Mesendoderm (in vitro differentiated cells): Measurements from ENCODE around the gene GET4.

Source experiments
- DNase-seq: peaks from one replicate; pipeline ENCODE4 v3.0.0; 2013
- H2AK5ac ChIP-seq: 2 replicates; pipeline ENCODE4 v1.6.1; 2013; ENCODE audit warnings: low read length, inconsistent platforms
- H2BK120ac ChIP-seq: 2 replicates; pipeline ENCODE4 v1.6.1; 2013; ENCODE audit warnings: low read depth, mild to moderate bottlenecking, low read length, moderate library complexity, mixed read lengths
- H2BK15ac ChIP-seq: replicated peaks from 2 replicates; pipeline ENCODE4 v1.6.1; 2013; ENCODE audit warnings: low read depth, mild to moderate bottlenecking, moderate library complexity
- H2BK5ac ChIP-seq: 2 replicates; pipeline ENCODE4 v1.6.1; 2013; ENCODE audit warnings: low read length, inconsistent platforms
- H3K18ac ChIP-seq: 2 replicates; pipeline ENCODE4 v1.6.1; 2013; ENCODE audit warnings: mild to moderate bottlenecking, low read length, mixed read lengths
- H3K23ac ChIP-seq: one replicate; pipeline ENCODE4 v1.6.1; 2013; ENCODE audit warnings: low read length
- H3K27ac ChIP-seq: 2 replicates; pipeline ENCODE4 v1.5.1; 2013; ENCODE audit warnings: low read depth, mild to moderate bottlenecking, inconsistent platforms, low read length, moderate library complexity
- H3K27me3 ChIP-seq: 2 replicates; pipeline ENCODE4 v1.6.1; 2013; ENCODE audit warnings: low read length, control low read depth, mild to moderate bottlenecking, inconsistent platforms; ENCODE audit not compliant: insufficient read depth, poor library complexity
- H3K36me3 ChIP-seq: 2 replicates; pipeline ENCODE4 v1.6.1; 2013; ENCODE audit warnings: low read length, inconsistent platforms; ENCODE audit not compliant: control insufficient read depth, insufficient read depth
- H3K4ac ChIP-seq: one replicate; pipeline ENCODE4 v1.6.1; 2013; ENCODE audit warnings: low read depth, mild to moderate bottlenecking, low read length, moderate library complexity
- H3K4me1 ChIP-seq: 2 replicates; pipeline ENCODE4 v1.6.1; 2013; ENCODE audit warnings: low read depth, low read length, inconsistent platforms; ENCODE audit not compliant: control insufficient read depth
- H3K4me2 ChIP-seq: 2 replicates; pipeline ENCODE4 v1.6.1; 2013; ENCODE audit warnings: low read length
- H3K4me3 ChIP-seq: 2 replicates; pipeline ENCODE4 v1.5.1; 2013; ENCODE audit warnings: mild to moderate bottlenecking, low read length
- H3K56ac ChIP-seq: one replicate; pipeline ENCODE4 v1.6.1; 2013; ENCODE audit warnings: low read length
- H3K79me1 ChIP-seq: 2 replicates; pipeline ENCODE4 v1.6.1; 2013; ENCODE audit warnings: low read length, inconsistent platforms
- H3K79me2 ChIP-seq: 2 replicates; pipeline ENCODE4 v1.6.1; 2013; ENCODE audit warnings: mild to moderate bottlenecking, low read length; ENCODE audit not compliant: control insufficient read depth, insufficient read depth
- H3K9ac ChIP-seq: 2 replicates; pipeline ENCODE4 v1.6.1; 2013; ENCODE audit warnings: low read length, inconsistent platforms
- H4K5ac ChIP-seq: one replicate; pipeline ENCODE4 v1.6.1; 2013; ENCODE audit warnings: low read length
- H4K8ac ChIP-seq: one replicate; pipeline ENCODE4 v1.6.1; 2013; ENCODE audit warnings: low read depth, mild to moderate bottlenecking, control low read depth, low read length, moderate library complexity
- WGBS: extraction: QIAGEN DNeasy Blood & Tissue Kit; methylation state at CpG from one replicate; pipeline ENCODE4 v1.1.7; 2013; ENCODE audit warnings: low lambda C conversion rate, missing lambda C conversion rate; ENCODE audit not compliant: insufficient coverage; ENCODE audit errors: extremely low coverage; 5-methylcytosine and 5-hydroxymethylcytosine counted together

The GET4 gene

GRCh38 chr7:945147-945555 is 68.8 kb downstream of the GET4 start:
- no peak for DNase-seq
- no peak overlapping the region for H3K4ac ChIP-seq
- H2BK5ac ChIP-seq, result no peak overlapping the region
- H4K8ac ChIP-seq, result no peak overlapping the region
- no peak overlapping the region for H3K4me2 ChIP-seq
- H3K36me3 ChIP-seq, result no peaks in the 10 kb centered on the region
- no peak overlapping the region for H2BK120ac ChIP-seq
- peak overlapping the region; percentile 84 for H3K56ac ChIP-seq
- H3K79me2 ChIP-seq, result no peaks in the 10 kb centered on the region
- H4K5ac ChIP-seq, result no peak overlapping the region
- peaks cover 1% of the 10 kb centered on the region for H3K4me1 ChIP-seq
- H3K27ac ChIP-seq, result no peak overlapping the region
- H3K79me1 ChIP-seq, result no peaks in the 10 kb centered on the region
- no peak overlapping the region for H3K23ac ChIP-seq
- H3K18ac ChIP-seq, result no peak overlapping the region
- no CpG with 5 or more reads among the region's 13 CpGs for WGBS
- H3K4me3 ChIP-seq, result no peak overlapping the region
- H2BK15ac ChIP-seq, result no peak overlapping the region
- H2AK5ac ChIP-seq, result no peak overlapping the region
- H3K9ac ChIP-seq, result no peak overlapping the region
- H3K27me3 ChIP-seq, result no peaks in the 10 kb centered on the region

GRCh38 chr7:945556-946255 is 69.4 kb downstream of the GET4 start:
- H4K8ac ChIP-seq, result no peak overlapping the region
- no peaks in the 10 kb centered on the region for H3K79me2 ChIP-seq
- H2AK5ac ChIP-seq, result no peak overlapping the region
- no peak overlapping the region for H3K4me3 ChIP-seq
- WGBS, result no CpG with 5 or more reads among the region's 30 CpGs
- peak overlapping the region; percentile 37 for H3K23ac ChIP-seq
- no peak overlapping the region for H2BK120ac ChIP-seq
- peak; percentile 87 for DNase-seq
- no peak overlapping the region for H4K5ac ChIP-seq
- no peak overlapping the region for H3K4ac ChIP-seq
- H3K27me3 ChIP-seq, result no peaks in the 10 kb centered on the region
- H3K9ac ChIP-seq, result peak overlapping the region; percentile 10
- no peak overlapping the region for H3K18ac ChIP-seq
- peaks cover 1% of the 10 kb centered on the region for H3K4me1 ChIP-seq
- no peak overlapping the region for H2BK15ac ChIP-seq
- peak overlapping the region; percentile 29 for H2BK5ac ChIP-seq
- no peaks in the 10 kb centered on the region for H3K36me3 ChIP-seq
- no peak overlapping the region for H3K4me2 ChIP-seq
- H3K27ac ChIP-seq, result no peak overlapping the region
- H3K79me1 ChIP-seq, result no peaks in the 10 kb centered on the region
- H3K56ac ChIP-seq, result peak overlapping the region; percentile 84
